T-helper 1 cell (primary cell): ENCODE measurements around the gene CDH4.

Source experiments
- DNase-seq, 5 donors: peaks; one replicate each; pipeline ENCODE4 v3.0.0-alpha.2; 2012 to 2020
- total RNA-seq, 4 donors: gene quantifications; one replicate each; lab custom pipeline; 2026; lab: John Stamatoyannopoulos, UW

The CDH4 gene
- total RNA-seq = 0.12 to 1.4 (median 0.82) reads per million in 4 donors

DNA sequence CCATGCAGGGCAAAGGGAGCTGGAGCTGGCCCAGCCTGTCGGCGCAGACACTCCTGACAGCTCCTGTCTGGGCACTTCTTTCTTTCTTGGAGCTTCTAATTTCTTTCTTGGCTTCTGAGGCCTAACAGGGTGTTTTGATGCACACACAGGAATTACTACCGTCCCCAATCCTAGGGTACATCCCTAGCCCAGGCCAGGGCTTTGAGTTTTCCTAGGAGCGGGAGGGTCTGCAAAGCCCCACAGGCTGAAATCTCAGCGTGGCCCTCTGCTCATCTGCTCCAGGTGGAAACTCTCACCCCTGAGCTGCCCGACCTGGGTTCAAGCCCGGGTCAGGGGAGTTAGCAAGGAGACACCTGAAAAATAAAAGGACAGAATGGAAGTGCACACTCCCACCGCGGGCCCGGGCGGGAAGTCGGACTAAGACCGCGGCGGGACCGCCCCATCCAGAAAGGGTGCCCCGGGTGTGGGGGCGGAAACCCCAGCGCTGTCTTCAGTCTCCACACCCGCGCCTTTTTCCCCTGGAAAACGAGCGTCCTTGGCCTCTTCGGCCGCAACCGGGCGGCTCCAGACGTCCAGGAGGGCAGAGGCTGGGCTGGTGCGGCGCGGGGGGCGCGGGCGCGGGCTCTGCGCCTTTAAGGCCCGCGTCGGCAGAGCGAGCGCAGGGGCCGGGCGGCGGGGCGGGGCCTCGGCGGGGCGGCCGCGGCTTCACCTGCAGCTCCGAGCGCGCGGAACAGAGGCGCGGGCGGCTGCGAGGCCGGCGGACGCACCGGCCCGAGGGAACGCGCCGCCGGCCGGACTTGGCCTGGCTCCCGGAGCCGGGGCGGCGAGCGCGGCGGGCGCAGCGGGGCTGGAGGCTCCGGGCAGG is at the start of gene CDH4:
TSS of gene CDH4 (plus strand) at position 733 of the 865 bp plus-strand sequence.
- DNase-seq = no peak

DNA sequence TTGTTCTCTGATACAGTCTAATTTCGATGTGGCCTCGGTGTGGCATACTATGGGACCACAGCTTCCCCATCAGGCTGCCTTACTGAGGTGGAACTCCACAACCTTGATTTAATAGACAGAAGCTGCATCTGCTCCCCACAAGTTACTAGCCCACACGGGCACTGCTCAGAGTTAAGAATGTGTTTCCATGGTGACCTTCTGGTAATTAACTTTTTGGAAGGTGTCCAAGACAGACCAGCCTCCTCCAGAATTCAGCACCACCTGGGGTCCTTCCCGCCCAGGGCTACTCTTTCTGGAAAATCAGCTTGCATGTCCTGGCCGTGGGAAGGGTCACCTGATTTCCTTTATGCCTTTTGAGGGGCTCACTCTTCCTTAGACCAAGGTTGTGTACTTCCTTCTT is 48.7 kb upstream of the CDH4 start:
- no peak for DNase-seq

DNA sequence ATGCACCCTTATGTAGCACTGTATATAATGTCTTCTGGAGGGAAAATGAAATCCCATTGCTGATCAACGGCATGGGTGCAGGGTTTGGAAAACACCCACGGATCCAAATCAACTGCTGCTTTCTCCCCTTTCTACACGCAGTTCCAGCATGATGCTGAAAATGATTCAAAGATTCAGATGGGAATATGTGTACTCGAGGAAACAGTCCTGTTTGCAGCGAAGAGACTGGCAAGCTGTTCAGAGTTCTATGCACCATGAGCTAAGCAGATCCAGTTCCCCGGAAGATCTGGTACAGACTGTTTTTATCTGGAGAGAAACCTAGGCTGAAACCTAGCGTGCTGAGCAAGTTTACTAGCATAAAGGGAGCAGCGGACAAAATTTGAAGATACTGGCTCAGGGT is 47.9 kb upstream of the CDH4 start:
- DNase-seq = no peak

DNA sequence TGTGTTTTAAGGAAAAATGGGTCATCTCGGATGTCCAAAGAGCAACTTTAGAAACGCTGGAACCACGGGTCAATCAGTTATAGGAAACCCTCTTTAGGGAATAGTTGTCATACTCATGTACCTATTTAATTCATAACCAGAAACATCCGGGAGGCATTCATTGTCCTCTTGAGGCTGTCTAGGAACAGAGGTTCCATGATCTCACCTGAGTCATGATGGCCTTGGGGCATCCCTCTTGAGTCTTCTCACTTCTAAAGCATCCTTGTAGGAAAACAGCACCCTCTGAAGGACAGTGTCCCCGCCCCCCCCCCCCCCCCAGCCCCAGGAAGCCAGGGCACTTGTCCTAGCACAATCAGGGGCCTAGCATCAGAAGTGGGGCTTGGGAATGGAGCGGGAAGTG is 46.3 kb upstream of the CDH4 start:
- no peak for DNase-seq

DNA sequence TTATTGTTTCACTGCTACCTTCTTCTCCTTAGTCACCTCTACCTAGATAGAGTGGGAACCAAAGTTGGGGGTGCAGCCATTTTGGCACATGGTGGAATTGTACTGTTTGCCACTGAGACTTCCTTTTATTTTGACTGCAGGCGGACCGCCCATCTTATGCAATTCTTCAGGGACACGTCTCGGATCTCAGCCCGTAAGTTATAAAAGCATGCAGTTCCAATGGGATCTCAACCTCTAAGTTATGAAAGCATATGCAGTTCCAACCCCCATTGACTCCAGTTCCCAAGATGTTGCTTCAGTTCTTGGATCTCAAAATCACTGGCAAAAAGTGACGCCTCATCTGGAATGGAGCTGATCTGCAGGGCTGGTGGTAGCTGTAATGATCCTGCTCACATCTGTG is 41.2 kb upstream of the CDH4 start:
- DNase-seq = no peak

DNA sequence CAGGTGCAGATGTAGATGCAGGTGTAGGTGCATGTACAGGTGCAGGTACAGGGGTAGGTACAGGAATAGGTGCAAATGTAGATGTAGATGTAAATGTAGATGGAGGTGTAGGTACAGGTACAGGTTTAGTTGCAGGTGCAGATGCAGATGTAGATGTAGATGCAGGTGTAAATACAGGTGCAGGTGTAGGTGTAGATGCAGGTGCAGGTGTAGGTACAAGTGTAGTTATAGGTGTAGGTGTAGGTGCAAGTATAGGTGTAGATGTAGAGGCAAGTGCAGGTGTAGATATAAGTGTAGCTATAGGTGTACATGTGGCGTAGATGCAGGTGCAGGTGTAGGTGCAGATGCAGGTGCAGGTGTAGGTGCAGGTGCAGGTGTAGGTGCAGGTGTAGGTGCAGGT is 34.2 kb upstream of the CDH4 start:
- no peak for DNase-seq

DNA sequence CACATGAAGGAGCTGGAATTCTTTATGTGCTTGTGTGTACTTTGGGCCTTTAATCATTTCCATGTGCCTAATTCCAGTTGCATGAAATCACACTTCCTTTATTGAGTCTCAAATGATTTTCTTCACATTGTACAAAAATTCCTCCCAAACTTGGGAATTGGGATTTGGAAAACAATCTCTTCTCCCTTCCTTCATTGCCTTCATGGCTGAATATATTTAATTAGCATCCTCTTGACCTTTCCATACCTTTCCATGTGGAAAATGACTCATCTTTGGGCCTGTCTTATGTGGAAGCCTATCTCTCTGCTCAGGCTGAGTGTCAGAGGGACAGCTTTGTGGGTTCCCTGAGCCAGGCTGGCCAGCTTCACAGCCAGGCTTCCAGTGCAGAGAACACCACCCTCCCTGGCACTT is 33.0 kb upstream of the CDH4 start:
- no peak for DNase-seq

DNA sequence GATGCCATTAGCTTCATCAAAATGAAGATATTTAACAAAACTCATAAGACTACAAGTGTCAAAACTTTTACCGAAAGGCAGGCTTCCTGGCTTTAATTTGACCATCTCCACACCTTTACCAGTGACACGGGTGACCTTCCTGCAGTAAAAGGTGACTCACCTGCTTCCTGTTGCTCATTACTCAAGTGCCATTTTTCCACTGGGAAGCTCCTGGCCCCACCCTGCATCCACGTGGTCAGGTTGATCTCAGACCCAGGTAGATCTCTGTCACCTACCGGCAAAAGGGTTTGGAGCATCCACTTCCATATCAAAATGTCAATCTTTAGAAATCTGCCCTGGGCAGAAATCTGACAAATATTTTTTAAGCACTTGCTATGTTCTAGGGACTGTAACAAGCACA is 31.9 kb upstream of the CDH4 start:
- DNase-seq = no peak

DNA sequence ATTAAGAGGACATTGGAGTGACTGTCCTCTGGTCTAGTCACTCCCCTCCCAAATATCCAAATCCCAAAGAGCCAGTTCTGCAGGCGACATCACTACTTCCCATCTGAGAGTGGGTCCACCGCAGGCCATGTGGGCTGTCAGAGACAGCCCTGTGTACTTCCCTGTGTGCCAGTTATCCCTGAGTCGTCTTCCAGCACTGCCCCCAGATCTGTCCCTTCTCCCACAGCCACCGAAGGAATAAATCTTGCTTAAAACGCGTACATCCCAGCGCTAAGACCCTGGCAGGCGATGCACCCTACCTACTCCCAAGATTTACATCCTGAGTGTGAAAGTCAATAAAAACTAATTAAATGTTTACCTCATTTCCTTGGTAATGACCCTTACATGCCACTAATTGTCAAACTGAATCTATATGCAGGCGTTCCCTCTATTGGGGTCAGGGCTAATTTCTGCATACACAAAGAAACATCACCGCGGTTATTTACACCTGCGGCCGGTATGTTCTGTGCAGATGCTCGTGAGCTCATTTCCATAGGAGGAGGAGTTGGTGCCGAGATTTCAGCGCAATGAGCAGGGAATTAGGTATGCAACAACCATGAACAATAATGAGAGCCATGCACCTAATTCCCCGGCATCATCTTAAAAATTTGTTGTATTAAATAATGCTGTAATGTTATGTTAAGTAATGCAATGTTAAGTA is 31.3 kb upstream of the CDH4 start:
- no peak for DNase-seq

DNA sequence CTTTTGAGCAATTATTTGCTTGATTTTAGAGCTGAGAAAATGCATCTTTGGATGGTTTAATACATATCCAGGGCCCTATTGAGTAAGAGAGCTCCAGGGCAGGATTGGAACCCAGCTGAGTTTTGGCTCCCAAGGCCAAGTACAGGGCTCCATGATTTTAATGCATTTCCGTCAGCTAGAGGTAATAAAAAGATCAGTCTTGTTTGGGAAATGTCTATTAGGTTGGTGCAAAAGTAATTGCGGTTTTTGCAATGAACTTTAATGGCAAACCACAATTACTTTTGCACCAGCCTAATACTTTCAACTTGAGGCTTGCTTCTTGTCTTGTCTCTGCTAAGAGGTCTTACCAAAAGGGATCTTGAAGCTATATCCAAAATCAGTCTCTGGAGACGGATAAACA is 29.4 kb upstream of the CDH4 start:
- DNase-seq = no peak

DNA sequence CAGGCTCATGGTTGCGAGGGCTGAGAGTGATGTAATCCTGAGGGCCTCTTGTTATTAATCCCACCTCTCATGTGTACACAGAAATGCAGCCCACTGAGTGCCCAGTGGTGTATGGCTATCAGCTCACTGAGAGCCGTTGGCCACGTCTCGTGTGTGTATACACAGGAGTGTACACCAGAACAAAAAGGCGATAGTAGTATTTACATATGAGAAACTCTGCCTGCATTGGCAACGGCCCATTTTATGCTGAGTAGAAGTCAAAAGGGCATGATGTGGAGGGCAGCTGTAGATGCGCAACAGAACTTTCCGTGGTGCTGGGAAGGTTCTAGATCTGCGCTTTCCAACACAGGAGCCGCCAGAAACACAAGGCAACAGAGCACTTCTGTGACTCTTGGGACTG is 28.9 kb upstream of the CDH4 start:
- no peak for DNase-seq

DNA sequence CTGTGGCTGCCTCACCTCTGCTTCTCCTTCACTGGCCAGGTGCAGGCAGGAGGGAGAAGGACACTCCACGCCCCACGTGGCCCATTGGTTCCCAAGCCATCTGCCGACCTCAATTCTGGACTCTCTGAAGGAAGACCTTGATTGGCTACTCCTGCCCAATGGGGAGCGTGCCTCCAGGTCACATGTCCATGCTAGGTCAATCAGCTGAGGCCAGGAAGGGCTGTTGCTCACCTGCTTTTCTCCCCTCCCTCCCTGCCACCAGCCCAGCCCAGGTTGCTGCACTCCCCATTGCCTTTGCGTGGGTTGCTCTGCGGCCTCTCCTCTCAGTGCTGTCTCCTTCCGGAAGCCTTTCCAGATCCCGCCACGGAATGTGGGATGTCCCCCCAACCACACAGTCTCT is 21.9 kb upstream of the CDH4 start:
- DNase-seq = no peak

DNA sequence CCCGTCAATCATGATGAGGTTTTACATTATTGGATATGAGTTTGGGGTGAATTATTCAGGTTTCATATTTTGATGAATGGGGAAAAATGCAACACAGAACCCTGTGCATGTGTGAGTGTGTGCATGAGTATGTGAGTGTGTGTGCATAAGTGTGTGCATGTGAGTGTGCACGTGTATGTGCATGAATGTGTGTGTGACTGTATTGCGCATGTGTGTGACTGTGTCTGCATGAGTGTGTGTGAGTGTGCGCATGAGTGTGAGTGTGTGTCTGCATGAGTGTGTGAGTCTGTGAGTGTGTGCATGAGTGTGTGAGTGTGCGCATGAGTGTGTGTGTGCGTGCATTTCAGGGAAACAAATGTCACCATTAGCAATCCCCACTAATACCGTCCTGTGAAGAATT is 18.5 kb upstream of the CDH4 start:
- DNase-seq = no peak

DNA sequence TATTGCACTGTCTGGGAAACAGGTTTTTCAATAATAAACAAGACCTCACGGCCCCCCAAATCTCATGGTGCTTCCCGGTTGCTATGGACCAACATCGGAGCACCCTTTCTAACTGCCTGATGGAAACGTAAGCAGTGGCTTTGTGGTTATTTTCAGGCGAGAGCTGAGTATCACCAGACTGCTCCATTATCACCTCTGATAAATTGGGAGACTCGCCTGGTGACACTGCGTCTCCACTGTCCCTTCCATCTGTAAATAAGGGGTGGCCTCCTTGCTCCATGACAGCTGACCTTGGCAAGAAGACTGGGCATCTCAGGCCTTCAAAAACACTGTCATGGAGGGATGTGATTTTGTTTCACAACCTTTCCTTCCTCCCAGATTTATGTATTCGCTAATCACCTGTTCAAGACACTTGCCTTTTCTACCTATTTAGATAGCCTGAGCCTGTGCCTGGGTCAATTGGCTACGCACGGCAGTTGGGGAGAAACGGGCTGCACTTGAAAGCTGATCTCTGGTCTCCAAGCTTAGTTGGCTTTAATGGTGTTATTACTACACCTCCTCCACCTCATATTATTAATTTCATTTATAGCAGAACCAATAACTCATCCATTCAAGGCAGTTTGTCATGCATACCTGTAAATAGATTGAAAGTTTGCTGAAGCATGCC is 17.7 kb upstream of the CDH4 start:
- no peak for DNase-seq

DNA sequence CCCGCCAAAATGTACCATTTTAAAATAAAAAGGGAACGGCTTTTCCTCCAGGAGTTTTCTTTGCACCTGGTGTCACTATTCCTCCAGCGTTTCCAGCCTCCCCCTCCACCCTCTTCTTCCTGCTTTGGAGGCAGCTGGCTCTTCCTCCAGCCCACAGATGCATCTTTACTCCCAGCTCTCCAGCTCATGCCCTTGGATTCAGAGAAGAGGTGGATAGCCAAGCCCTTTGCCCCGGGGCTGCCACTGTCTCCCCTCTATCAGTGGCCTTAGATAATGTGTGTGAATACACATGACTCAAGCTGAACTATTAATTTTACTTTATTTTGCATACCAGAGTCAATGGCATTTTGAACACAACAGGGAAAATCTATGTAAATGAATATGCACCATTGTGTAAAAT is 15.3 kb upstream of the CDH4 start:
- no peak for DNase-seq

DNA sequence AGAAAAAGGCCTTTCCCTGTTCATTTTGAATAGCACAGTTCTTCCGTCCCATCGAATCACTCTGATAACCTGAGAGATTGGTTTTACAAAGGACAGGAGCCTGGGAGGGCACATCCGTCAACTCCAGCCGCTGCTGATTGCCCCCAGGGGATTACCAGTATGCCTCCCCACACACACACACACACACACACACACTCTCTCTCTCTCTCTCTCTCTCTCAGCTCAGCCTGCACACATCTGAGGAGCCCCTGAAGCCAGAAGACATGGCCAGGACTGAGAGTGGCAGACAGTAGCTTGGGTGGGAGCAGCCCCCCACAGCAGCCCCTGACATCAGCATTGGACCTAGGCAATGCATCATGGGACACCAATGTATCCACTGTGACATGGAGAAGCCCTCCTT is 13.2 kb upstream of the CDH4 start:
- no peak for DNase-seq

DNA sequence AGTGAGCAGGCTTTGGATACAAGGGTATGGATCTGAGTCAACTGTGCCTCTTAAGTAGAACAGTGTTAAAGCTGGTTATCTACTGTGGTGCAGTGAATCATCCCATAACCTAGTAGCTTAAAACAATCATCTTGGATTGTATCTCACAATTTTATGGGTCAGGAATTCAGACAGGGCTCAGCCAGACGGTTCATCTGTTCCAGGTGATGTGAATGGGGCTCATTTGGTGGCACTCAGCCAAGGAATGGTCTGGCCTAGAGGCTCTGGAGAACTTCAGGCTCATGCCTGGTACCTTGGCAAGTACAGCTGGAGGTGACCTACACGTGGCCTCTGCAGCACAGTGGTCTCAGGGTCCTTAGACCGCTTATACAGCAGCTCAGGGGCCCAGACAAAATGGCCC is 11.2 kb upstream of the CDH4 start:
- no peak for DNase-seq

DNA sequence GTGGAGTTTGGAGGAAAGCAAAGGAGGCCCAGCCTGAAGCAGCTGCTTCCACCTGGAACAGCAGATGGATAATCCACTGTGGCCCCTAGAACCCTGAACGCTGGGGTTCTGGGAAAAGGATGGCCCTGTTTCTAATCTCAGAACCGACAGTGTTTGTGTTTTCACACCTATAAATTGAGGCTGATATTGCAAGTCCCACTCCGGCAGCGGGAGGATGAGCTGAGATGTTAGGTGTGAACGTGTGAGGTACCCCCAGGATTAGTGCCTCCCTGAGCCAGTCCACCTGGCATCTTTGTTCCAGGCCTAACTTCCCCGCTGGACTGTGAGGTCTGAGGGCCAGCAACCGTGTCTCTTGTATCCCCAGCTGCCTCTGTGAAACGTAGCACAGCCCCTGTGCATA is 7.8 kb upstream of the CDH4 start:
- DNase-seq = no peak

DNA sequence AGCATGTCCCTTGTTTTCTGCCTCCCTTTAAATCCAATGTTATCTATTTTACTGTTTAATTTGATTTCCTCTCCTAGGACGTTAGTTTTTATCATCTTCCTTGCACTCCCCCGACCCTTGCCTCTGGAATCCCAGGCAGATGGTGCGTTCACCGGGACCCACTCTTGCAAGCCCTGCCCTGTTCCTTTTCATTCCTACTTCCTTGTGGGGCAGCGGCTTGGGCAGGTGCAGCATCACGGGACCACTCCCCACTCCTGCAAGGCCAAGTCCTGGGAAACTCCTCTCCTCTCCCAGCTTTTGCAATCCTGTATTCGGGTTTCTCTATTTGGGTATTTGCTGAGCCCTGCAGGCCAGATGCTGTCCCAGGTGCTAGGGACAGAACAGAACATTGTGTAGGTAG is 5.8 kb upstream of the CDH4 start:
- no peak for DNase-seq

DNA sequence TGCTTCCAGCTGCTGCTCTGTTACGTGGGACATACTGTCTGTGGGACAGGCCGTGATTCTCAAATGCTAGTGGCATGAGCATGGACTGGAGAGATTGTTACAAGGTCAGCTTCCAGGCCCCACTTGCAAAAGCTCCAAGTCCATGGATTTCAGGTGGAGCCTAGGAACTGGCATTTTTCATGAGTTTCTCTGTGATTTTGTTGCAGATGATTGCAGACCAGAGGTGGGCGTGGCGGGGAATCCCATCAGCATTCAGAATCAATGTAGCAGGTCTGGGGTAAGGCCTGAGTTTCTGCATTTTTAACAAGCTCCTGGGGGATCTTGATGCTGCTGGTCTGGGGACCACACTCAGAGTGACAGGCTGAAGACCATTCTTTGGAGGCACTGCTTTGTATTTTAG is 2.4 kb upstream of the CDH4 start:
- DNase-seq = no peak

DNA sequence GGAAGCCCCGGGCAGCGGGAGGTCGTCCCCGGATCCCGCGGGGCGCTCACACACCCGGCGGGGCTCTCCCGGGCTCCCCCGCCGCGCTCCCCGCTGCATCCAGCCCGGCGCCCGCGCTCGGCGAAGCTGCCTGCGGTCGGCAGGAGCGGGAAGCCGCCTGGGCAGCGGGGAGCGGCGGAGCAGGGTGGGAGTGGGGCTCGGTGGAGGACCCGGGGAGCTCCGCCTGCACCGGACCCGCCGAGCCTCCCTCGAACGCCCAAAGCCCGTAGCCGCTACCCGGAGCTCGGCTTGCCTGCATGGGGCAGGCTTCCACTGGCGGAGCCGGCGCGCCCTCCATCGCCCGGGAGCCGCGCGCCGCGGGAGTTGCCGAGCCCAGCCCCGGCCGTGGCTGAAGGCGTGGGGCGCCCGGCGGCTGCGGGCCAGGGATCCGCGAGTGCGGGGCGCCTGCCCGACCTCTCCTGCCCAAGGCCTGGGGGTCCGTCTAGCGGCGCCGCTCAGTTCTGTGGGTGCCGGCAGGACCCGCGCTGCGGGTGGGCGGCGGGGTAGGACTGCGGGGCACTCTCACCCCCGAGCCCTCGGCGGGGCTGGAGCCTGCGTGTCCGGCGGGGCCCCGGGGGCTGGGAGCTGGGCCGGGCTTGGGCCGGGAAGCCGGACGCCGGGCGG is 671 bp downstream of the CDH4 start:
- DNase-seq = no peak

DNA sequence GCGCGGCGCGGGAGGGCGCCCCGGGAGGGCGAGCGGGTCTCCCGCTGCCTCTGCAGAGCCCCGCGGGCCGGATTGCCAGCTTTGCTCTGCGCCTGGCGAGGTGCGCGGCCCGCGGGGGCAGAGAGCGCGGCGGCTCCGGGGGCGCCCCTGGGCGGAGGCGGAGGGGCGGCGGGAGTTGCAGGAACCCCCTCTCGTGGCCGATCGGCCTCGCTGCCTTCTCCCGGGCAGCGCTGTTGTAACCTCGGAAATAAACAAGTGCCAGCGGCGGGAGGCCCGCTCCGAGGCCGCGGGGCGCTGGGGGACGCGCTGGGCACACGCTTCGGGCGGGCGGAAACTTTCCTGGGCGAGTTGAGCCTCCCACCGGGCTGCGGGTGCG is 1.2 kb downstream of the CDH4 start:
- no peak for DNase-seq
